Astrocyte of the spinal cord (primary cell): ENCODE measurements around the gene GPR137.
"Not testable (repeated sequence)": the region's sequence is repeated elsewhere in the genome, so short reads cannot be mapped to it uniquely, and the experiment has no call there.

Experiments
- DNase-seq: peaks from one replicate; pipeline ENCODE4 v3.0.0; 2011; ENCODE audit warnings: low read depth, low spot score
- H3K4me3 ChIP-seq: 2 replicates; pipeline ENCODE4 v1.5.1; 2011; ENCODE audit warnings: low read depth, mild to moderate bottlenecking, low read length, moderate library complexity
- in situ Hi-C: cut with HindIII; loops from 2 replicates; pipeline ENCODE4 v1.10.0; 2017; ENCODE audit warnings: low sequenced_read_pairs
- TF ChIP-seq, protein P1 (sequence below): IDR thresholded peaks from 2 replicates; pipeline ENCODE4 v1.5.1; 2012; ENCODE audit warnings: low read depth, mild to moderate bottlenecking, low read length, inconsistent platforms

Gene GPR137

DNA sequence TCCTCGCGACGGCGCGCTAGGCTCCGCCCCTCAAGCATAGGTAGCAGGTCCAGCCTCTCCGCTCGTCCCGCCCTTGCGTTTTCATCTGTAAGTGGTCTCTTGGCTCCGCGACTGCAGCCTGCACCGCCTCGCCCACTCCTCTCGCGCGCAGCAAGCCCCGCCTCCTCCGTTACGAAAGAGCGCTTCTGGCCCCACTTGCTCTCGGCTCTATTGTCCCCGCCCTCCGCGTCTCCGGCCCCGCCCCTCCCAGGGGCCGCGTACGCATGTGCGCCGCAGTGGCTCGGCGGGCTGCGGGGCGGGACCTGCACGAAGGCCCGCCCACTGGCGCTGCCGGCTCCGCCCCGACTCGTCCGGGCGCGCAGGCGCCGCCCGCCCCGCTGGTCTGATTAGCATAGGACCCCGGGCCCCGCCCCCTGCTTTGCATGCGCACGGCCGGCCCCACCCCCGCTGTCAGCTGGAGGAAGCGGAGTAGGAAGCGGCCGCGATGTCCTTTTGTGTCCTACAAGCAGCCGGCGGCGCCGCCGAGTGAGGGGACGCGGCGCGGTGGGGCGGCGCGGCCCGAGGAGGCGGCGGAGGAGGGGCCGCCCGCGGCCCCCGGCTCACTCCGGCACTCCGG, 19.5 kb downstream of the GPR137 start, which contains the start of gene ESRRA:
Gene ESRRA, plus strand, starts transcription at position 450 of the 616 bp plus-strand sequence. CDS start 1,656 bp downstream, outside the sequence.
- peak; percentile 98 for DNase-seq
- in situ Hi-C loops: no loop called here
- H3K4me3 ChIP-seq: peak within 1 kb of the TSS; percentile 65
- TF ChIP-seq, protein P1, sequence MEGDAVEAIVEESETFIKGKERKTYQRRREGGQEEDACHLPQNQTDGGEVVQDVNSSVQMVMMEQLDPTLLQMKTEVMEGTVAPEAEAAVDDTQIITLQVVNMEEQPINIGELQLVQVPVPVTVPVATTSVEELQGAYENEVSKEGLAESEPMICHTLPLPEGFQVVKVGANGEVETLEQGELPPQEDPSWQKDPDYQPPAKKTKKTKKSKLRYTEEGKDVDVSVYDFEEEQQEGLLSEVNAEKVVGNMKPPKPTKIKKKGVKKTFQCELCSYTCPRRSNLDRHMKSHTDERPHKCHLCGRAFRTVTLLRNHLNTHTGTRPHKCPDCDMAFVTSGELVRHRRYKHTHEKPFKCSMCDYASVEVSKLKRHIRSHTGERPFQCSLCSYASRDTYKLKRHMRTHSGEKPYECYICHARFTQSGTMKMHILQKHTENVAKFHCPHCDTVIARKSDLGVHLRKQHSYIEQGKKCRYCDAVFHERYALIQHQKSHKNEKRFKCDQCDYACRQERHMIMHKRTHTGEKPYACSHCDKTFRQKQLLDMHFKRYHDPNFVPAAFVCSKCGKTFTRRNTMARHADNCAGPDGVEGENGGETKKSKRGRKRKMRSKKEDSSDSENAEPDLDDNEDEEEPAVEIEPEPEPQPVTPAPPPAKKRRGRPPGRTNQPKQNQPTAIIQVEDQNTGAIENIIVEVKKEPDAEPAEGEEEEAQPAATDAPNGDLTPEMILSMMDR: no peak

DNA sequence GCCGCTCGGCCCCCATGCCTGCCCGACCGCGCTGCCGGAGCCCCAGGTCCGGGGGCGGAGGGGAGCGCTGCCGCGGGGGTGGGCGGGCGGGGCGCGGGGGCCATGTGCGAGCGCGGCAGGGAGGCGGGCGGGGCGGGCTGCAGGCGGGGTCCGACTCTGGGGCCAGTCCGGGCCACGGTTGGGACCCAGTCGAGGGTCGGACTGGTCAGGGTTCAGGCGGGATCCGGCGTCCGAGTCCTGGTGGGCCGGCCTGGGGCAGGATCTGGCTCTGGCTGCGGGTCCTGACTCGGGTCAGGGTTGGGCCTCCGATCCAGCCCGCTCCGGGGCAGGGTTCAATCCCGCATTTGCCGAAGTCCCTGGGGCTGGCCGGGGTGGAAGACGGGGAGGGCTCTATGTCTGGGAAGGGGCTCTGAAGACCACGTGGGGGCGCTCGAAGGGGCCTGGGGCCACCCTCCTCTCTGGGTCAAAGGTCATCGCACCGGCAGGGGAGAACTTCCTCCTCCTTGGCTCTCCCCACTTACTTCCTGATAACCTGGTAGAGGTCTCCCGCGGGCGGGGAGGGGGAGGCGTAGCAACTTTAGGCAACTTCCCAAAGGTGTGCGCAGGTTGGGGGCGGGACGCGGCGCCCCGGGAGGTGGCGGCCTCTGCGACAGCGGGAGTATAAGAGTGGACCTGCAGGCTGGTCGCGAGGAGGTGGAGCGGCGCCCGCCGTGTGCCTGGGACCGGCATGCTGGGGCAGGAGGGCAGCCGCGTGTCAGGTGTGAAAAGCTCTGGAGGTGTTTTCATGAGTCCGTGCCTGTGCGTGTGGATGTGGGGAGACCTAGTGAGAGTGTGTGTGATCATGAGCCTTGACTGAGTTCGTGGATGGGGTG, 20.3 kb downstream of the GPR137 start:
- DNase-seq: peak; percentile 19
- TF ChIP-seq, protein P1: peak; percentile 35
- H3K4me3 ChIP-seq: peak overlapping the region; percentile 64
- in situ Hi-C loops: no loop called here

DNA sequence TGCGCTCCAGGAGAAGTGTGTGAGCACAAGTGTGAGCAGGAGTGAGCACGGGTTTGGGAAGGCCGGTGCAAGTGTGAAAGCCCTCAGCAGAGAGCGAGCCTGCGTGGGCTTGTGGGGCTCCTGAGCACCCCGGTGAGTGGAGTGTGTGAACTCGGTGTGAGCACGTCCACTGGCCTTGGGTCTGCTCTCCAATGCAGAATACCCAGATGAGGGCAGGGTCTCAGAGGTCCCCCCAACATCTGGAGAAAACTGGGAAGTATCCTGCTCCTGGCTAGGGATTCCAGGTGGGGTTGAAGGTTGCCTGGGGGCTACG, 20.9 kb downstream of the GPR137 start:
- no peak for DNase-seq
- in situ Hi-C loops: no loop called here
- TF ChIP-seq, protein P1: no peak
- H3K4me3 ChIP-seq: peak overlapping the region; percentile 64

DNA sequence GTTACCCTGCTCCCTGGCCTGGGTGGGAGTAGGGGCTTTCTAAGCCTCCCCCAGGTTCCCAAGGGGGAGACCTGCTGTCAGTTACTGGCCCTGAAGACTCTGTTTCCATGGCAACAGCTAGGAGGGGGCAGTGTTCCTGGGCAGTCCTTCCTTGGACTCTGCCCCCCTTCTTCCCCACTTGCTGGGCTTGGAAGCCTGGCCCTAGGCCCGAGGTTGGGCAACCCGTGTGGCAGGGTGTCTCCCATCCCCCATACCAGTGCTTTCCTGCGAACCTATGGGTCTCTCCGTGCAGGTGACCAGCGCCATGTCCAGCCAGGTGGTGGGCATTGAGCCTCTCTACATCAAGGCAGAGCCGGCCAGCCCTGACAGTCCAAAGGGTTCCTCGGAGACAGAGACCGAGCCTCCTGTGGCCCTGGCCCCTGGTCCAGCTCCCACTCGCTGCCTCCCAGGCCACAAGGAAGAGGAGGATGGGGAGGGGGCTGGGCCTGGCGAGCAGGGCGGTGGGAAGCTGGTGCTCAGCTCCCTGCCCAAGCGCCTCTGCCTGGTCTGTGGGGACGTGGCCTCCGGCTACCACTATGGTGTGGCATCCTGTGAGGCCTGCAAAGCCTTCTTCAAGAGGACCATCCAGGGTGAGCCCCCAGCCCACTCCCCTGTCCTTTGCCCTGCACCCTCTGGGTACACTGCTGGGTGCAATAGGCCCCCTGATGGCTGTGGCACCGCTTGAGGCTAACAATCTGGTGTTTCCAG, 21.4 kb downstream of the GPR137 start:
- in situ Hi-C loops: no loop called here
- H3K4me3 ChIP-seq: no peak overlapping the region
- TF ChIP-seq, protein P1: no peak
- DNase-seq: no peak

DNA sequence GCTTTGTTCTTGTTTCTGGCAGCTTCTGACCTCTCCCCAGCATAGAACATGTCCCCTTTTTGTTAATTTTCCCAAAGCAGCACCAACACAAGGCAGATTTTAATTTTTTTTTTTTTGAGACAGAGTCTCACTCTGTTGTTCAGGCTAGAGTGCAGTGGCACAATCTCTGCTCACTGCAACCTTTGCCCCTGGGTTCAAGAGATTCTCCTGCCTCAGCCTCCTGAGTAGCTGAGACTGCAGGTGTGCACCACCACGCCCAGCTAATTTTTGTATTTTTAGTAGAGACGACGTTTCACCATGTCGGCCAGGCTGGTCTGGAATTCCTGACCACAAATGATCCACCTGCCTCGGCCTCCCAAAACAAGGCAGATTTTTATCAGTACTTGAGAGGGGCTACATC, 22.1 kb downstream of the GPR137 start:
- in situ Hi-C loops, DNase-seq, H3K4me3 ChIP-seq: not testable (repeated sequence)

DNA sequence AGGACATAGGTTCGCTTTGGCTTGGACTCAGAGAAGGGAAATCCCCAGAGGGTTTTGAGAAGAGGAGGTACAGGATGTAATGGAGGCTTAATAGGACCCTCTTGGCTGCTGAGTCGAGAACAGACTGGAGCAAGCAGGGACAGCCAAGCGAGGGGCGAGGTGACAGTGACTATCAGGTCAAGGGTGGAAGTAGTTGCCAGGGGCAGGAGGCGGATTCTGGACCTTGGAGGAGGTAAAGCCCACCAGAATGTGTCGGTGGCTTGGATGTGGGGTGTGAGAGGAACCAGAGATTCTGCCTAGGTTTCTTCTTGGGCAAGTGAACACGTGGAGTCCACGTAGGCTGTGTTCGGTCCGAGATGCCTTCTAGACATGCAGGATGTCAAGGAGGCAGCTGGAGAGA, 27.3 kb downstream of the GPR137 start:
- DNase-seq: no peak
- in situ Hi-C loops: no loop called here
- no peak overlapping the region for H3K4me3 ChIP-seq
- TF ChIP-seq, protein P1: no peak
